H9 (cell line): ENCODE data around the gene ACP1. TPM values are rescaled to one million over a fixed set of nuclear protein-coding genes. Genes with fewer than 3 reads are reported as not detected.

ENCODE experiments used
- DNase-seq: peaks from one replicate; pipeline ENCODE4 v3.0.0-alpha.2; 2017
- H2AFZ ChIP-seq: one replicate; pipeline ENCODE4 v1.6.1; 2013; ENCODE audit warnings: mild to moderate bottlenecking, low read length, control low read depth, moderate library complexity
- H2AK5ac ChIP-seq: 2 replicates; pipeline ENCODE4 v1.6.1; 2013; ENCODE audit warnings: low read length, control low read depth, mixed read lengths; ENCODE audit not compliant: insufficient read length
- H2BK120ac ChIP-seq: one replicate; pipeline ENCODE4 v1.6.1; 2013; ENCODE audit warnings: low read depth, mild to moderate bottlenecking, low read length, control low read depth, inconsistent platforms; ENCODE audit not compliant: poor library complexity, severe bottlenecking
- H2BK12ac ChIP-seq: 2 replicates; pipeline ENCODE4 v1.6.1; 2013; ENCODE audit warnings: low read length, control low read depth, mixed read lengths, low read depth; ENCODE audit not compliant: insufficient read length
- H2BK15ac ChIP-seq: 2 replicates; pipeline ENCODE4 v1.6.1; 2013; ENCODE audit warnings: low read depth, low read length, control low read depth
- H2BK20ac ChIP-seq: one replicate; pipeline ENCODE4 v1.6.1; 2013; ENCODE audit warnings: low read depth, mild to moderate bottlenecking, low read length, control low read depth, inconsistent platforms; ENCODE audit not compliant: poor library complexity, severe bottlenecking
- H2BK5ac ChIP-seq: 2 replicates; pipeline ENCODE4 v1.6.1; 2013; ENCODE audit warnings: low read length, control low read depth, mixed read lengths; ENCODE audit not compliant: insufficient read length
- H3K14ac ChIP-seq: 2 replicates; pipeline ENCODE4 v1.6.1; 2013; ENCODE audit warnings: low read length, control low read depth; ENCODE audit not compliant: insufficient read depth
- H3K18ac ChIP-seq: 2 replicates; pipeline ENCODE4 v1.6.1; 2013; ENCODE audit warnings: low read depth, mild to moderate bottlenecking, mixed read lengths, low read length, control low read depth; ENCODE audit not compliant: insufficient read length
- H3K23ac ChIP-seq: 2 replicates; pipeline ENCODE4 v1.6.1; 2013; ENCODE audit warnings: low read length, control low read depth, mixed read lengths, low read depth; ENCODE audit not compliant: insufficient read length
- H3K23me2 ChIP-seq: 2 replicates; pipeline ENCODE4 v1.6.1; 2013; ENCODE audit warnings: low read depth, mild to moderate bottlenecking, mixed read lengths, low read length, control low read depth; ENCODE audit not compliant: insufficient read length, poor library complexity, severe bottlenecking
- H3K27ac ChIP-seq: 2 replicates; pipeline ENCODE4 v1.5.1; 2013; ENCODE audit warnings: low read length, control low read depth, mixed read lengths, low read depth; ENCODE audit not compliant: insufficient read length
- H3K27me3 ChIP-seq: 2 replicates; pipeline ENCODE4 v1.6.1; 2013; ENCODE audit warnings: low read length, control low read depth, inconsistent platforms; ENCODE audit not compliant: insufficient read depth
- H3K4ac ChIP-seq: 2 replicates; pipeline ENCODE4 v1.6.1; 2013; ENCODE audit warnings: low read depth, mild to moderate bottlenecking, control low read depth, inconsistent platforms, low read length, moderate library complexity
- H3K4me1 ChIP-seq: 2 replicates; pipeline ENCODE4 v1.6.1; 2013; ENCODE audit warnings: low read length, control low read depth, inconsistent platforms; ENCODE audit not compliant: insufficient read depth
- H3K4me2 ChIP-seq: 2 replicates; pipeline ENCODE4 v1.6.1; 2013; ENCODE audit warnings: low read length, control low read depth, mixed read lengths; ENCODE audit not compliant: insufficient read length, insufficient read depth
- H3K56ac ChIP-seq: 2 replicates; pipeline ENCODE4 v1.6.1; 2013; ENCODE audit warnings: low read depth, mild to moderate bottlenecking, mixed read lengths, low read length, control low read depth; ENCODE audit not compliant: insufficient read length
- H3K79me1 ChIP-seq: 2 replicates; pipeline ENCODE4 v1.6.1; 2013; ENCODE audit warnings: low read depth, mild to moderate bottlenecking, moderate library complexity, low read length, control low read depth, inconsistent platforms; ENCODE audit not compliant: insufficient read depth, poor library complexity, severe bottlenecking
- H3K79me2 ChIP-seq: 2 replicates; pipeline ENCODE4 v1.6.1; 2013; ENCODE audit warnings: low read length, control low read depth, inconsistent platforms; ENCODE audit not compliant: insufficient read depth
- H3K9ac ChIP-seq: 2 replicates; pipeline ENCODE4 v1.6.1; 2013; ENCODE audit warnings: low read length, control low read depth, mixed read lengths; ENCODE audit not compliant: insufficient read length; ENCODE audit errors: extremely low read depth
- H3K9me3 ChIP-seq: one replicate; pipeline ENCODE4 v1.6.1; 2013; ENCODE audit warnings: low read depth, low read length, inconsistent platforms; ENCODE audit not compliant: control insufficient read depth
- H3T11ph ChIP-seq: one replicate; pipeline ENCODE4 v1.6.1; 2013; ENCODE audit warnings: mild to moderate bottlenecking, low read length, control low read depth, inconsistent platforms
- H4K20me1 ChIP-seq: one replicate; pipeline ENCODE4 v1.6.1; 2013; ENCODE audit not compliant: control insufficient read depth, insufficient read length, insufficient read depth
- H4K5ac ChIP-seq: 2 replicates; pipeline ENCODE4 v1.6.1; 2013; ENCODE audit warnings: low read depth, mild to moderate bottlenecking, mixed read lengths, low read length, control low read depth; ENCODE audit not compliant: insufficient read length
- H4K8ac ChIP-seq: replicated peaks from 2 replicates; pipeline ENCODE4 v1.6.1; 2013; ENCODE audit warnings: low read length, control low read depth, mixed read lengths, low read depth; ENCODE audit not compliant: insufficient read length
- H4K91ac ChIP-seq: 2 replicates; pipeline ENCODE4 v1.6.1; 2013; ENCODE audit warnings: low read depth, mild to moderate bottlenecking, moderate library complexity, mixed read lengths, low read length, control low read depth; ENCODE audit not compliant: insufficient read length
- H3K27ac Mint-ChIP-seq, 3 experiments: 2 replicates in 2 of 3; 3 replicates in 1 of 3; pipeline ENCODE4 v1.8.0; 2020 to 2021; ENCODE audit warnings: mixed read lengths in 3 of 3, mild to moderate bottlenecking in 1 of 3, moderate library complexity in 1 of 3
- H3K27me3 Mint-ChIP-seq: 2 replicates; pipeline ENCODE4 v1.8.0; 2021; ENCODE audit warnings: low read depth, mild to moderate bottlenecking, moderate library complexity, mixed read lengths
- H3K36me3 Mint-ChIP-seq, 3 experiments: 2 replicates in 2 of 3; 3 replicates in 1 of 3; pipeline ENCODE4 v1.8.0; 2020 to 2021; ENCODE audit warnings: low read depth in 3 of 3, mixed read lengths in 3 of 3; ENCODE audit not compliant: insufficient read depth in 1 of 3
- H3K4me1 Mint-ChIP-seq, 2 experiments: 2 replicates each; pipeline ENCODE4 v1.8.0; 2020; ENCODE audit warnings: mixed read lengths in 2 of 2
- H3K4me3 Mint-ChIP-seq, 2 experiments: 2 replicates in 1 of 2; 3 replicates in 1 of 2; pipeline ENCODE4 v1.8.0; 2020 to 2021; ENCODE audit warnings: mild to moderate bottlenecking in 2 of 2, mixed read lengths in 2 of 2, moderate library complexity in 1 of 2
- H3K9me3 Mint-ChIP-seq, 2 experiments: 2 replicates in 1 of 2; 3 replicates in 1 of 2; pipeline ENCODE4 v1.8.0; 2020; ENCODE audit warnings: mild to moderate bottlenecking in 2 of 2, mixed read lengths in 2 of 2, moderate library complexity in 1 of 2
- WGBS: extraction: QIAGEN DNeasy Blood & Tissue Kit; methylation state at CpG from one replicate; pipeline ENCODE4 v1.1.7; 2013; ENCODE audit warnings: missing lambda C conversion rate, low lambda C conversion rate, mixed read lengths; ENCODE audit not compliant: insufficient read length; ENCODE audit errors: extremely low coverage; 5-methylcytosine and 5-hydroxymethylcytosine counted together
- total RNA-seq: library from RNA; stranded (reverse); gene quantifications from 2 replicates; pipeline ENCODE4 v1.2.1, GENCODE V29; 2021
- TF ChIP-seq, protein P1 (sequence below): fragments of 200-600 bp; sonication (generic); conservative IDR thresholded peaks from 3 replicates; pipeline ENCODE4 v1.8.0; 2021; ENCODE audit warnings: antibody characterized with exemption, mild to moderate bottlenecking

ACP1 gene
- total RNA-seq, 1 experiment from 2014 or later, result 143 TPM

DNA sequence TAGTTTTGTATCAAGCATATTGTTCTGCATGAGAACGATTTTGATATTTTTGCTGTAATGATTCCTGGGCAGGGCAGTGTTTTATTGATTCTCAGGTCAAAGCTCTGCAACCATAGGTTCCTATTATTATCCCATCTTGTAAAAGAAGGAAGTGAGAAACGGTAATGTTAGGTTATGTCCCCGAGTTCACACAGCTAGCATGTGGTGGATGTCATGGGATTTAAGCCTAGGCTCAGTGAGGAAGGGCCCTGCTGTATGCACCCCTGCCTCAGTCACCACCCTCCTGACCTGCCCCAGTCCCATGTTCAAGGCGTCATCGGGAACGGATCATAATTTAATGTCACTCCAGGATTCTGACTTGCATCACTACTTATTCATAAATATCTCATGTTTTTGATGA, 10.7 kb downstream of the ACP1 start:
- H4K8ac ChIP-seq, result no peak overlapping the region
- no peak overlapping the region for H3K14ac ChIP-seq
- TF ChIP-seq, protein P1, sequence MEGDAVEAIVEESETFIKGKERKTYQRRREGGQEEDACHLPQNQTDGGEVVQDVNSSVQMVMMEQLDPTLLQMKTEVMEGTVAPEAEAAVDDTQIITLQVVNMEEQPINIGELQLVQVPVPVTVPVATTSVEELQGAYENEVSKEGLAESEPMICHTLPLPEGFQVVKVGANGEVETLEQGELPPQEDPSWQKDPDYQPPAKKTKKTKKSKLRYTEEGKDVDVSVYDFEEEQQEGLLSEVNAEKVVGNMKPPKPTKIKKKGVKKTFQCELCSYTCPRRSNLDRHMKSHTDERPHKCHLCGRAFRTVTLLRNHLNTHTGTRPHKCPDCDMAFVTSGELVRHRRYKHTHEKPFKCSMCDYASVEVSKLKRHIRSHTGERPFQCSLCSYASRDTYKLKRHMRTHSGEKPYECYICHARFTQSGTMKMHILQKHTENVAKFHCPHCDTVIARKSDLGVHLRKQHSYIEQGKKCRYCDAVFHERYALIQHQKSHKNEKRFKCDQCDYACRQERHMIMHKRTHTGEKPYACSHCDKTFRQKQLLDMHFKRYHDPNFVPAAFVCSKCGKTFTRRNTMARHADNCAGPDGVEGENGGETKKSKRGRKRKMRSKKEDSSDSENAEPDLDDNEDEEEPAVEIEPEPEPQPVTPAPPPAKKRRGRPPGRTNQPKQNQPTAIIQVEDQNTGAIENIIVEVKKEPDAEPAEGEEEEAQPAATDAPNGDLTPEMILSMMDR, result no peak
- WGBS, result no CpG with 5 or more reads among the region's 6 CpGs
- H4K5ac ChIP-seq, result no peak overlapping the region
- Mint-ChIP-seq H3K27ac (no peak overlapping the region), H3K4me3 (no peak overlapping the region), H3K4me1 (peaks cover 0 to 3% of the 10 kb centered on the region in 2 experiments; a peak in 1 of 4 replicates), H3K36me3 (peaks cover 28 to 70% (median 64%) of the 10 kb centered on the region in 3 experiments), H3K9me3 (no peaks in the 10 kb centered on the region), H3K27me3 (no peaks in the 10 kb centered on the region)
- H3K18ac ChIP-seq, result no peak overlapping the region
- H3K23ac ChIP-seq, result no peak overlapping the region
- no peak overlapping the region for H3K4ac ChIP-seq
- H3K4me2 ChIP-seq, result no peak overlapping the region
- no peak overlapping the region for H2AFZ ChIP-seq
- no peak overlapping the region for H2BK12ac ChIP-seq
- H2BK15ac ChIP-seq, result no peak overlapping the region
- peaks cover 15% of the 10 kb centered on the region for H3K79me1 ChIP-seq
- H3K23me2 ChIP-seq, result no peaks in the 10 kb centered on the region
- no peaks in the 10 kb centered on the region for H4K20me1 ChIP-seq
- H2BK5ac ChIP-seq, result no peak overlapping the region
- no peak overlapping the region for H2BK20ac ChIP-seq
- H3T11ph ChIP-seq, result no peak overlapping the region
- H3K27ac ChIP-seq, result no peak overlapping the region
- H3K79me2 ChIP-seq, result peaks cover 21% of the 10 kb centered on the region; the same call in 1 of the 2 replicates
- H3K9ac ChIP-seq, result no peak overlapping the region
- H2BK120ac ChIP-seq, result no peak overlapping the region
- DNase-seq, result no peak
- no peaks in the 10 kb centered on the region for H3K9me3 ChIP-seq
- no peak overlapping the region for H4K91ac ChIP-seq
- no peaks in the 10 kb centered on the region for H3K27me3 ChIP-seq
- no peak overlapping the region for H3K56ac ChIP-seq
- no peaks in the 10 kb centered on the region for H3K4me1 ChIP-seq
- H2AK5ac ChIP-seq, result no peak overlapping the region
